Occipital lobe (tissue), 2 donors: ENCODE results near the gene LRRC8B. TPM values are rescaled to one million over a fixed set of nuclear protein-coding genes. Genes with fewer than 3 reads are reported as not detected.
"Not testable (repeated sequence)": the region's sequence is repeated elsewhere in the genome, so short reads cannot be mapped to it uniquely, and the experiment has no call there.

Source experiments
- DNase-seq: peaks from one replicate; lab custom pipeline; 2025; lab: John Stamatoyannopoulos, UW
- total RNA-seq: library from RNA; depleted of rRNA; stranded (reverse); fragments of >200 nt; gene quantifications from one replicate; pipeline ENCODE4 v1.2.3, GENCODE V29; 2014

The LRRC8B gene
- total RNA-seq, 1 donor from 2014 or later: 32.8 TPM

GRCh38 chr1:89581859-89582258 is 57.2 kb downstream of the LRRC8B start:
- DNase-seq: no peak

GRCh38 chr1:89582571-89582970 is 57.9 kb downstream of the LRRC8B start:
- DNase-seq: no peak

- no peak for DNase-seq
Observed at GRCh38 chr1:89584211-89584610, 59.6 kb downstream of the LRRC8B start.

GRCh38 chr1:89584781-89585180 is 60.2 kb downstream of the LRRC8B start:
- DNase-seq: no peak

- no peak for DNase-seq
Observed at GRCh38 chr1:89587729-89588161, 63.1 kb downstream of the LRRC8B start.

GRCh38 chr1:89588480-89588879 is 63.9 kb downstream of the LRRC8B start:
- DNase-seq: no peak

- no peak for DNase-seq
Observed at GRCh38 chr1:89589515-89589914, 64.9 kb downstream of the LRRC8B start.

- no peak for DNase-seq
Observed at GRCh38 chr1:89590341-89591080, 65.9 kb downstream of the LRRC8B start.

- DNase-seq: not testable (repeated sequence)
Observed at GRCh38 chr1:89592861-89593302, 68.3 kb downstream of the LRRC8B start.

- DNase-seq: no peak
Observed at GRCh38 chr1:89594096-89594740, 69.6 kb downstream of the LRRC8B start.

GRCh38 chr1:89596698-89597097 is 72.1 kb downstream of the LRRC8B start:
- no peak for DNase-seq

- DNase-seq: no peak
Observed at GRCh38 chr1:89598450-89599331, 74.1 kb downstream of the LRRC8B start.

- no peak for DNase-seq
Observed at GRCh38 chr1:89599332-89599630, 74.7 kb downstream of the LRRC8B start.

GRCh38 chr1:89600451-89601224 is 76.0 kb downstream of the LRRC8B start:
- no peak for DNase-seq

GRCh38 chr1:89602871-89603404 is 78.3 kb downstream of the LRRC8B start:
- DNase-seq: no peak

- no peak for DNase-seq
Observed at GRCh38 chr1:89603651-89604413, 79.2 kb downstream of the LRRC8B start.

- no peak for DNase-seq
Observed at GRCh38 chr1:89604414-89604735, 79.7 kb downstream of the LRRC8B start.

GRCh38 chr1:89605692-89606091 is 81.1 kb downstream of the LRRC8B start:
- DNase-seq: no peak

GRCh38 chr1:89606227-89606980 is 81.8 kb downstream of the LRRC8B start:
- DNase-seq: no peak

GRCh38 chr1:89607156-89607555 is 82.5 kb downstream of the LRRC8B start:
- no peak for DNase-seq
